Body of pancreas (tissue), 4 donors: Measurements from ENCODE around the gene TANC1. TPM values are rescaled to one million over a fixed set of nuclear protein-coding genes. Genes with fewer than 3 reads are reported as not detected.

Source experiments
- ATAC-seq: fragments of 150-250 bp; one replicate; pipeline ENCODE4 v1.9.1; 2016
- DNase-seq, 4 donors: peaks; one replicate each; pipeline ENCODE4 v3.0.0-alpha.2; 2019
- H3K27ac ChIP-seq, 4 donors: fragments of 200-600 bp; sonication (generic); 1 replicate in 3 of 4; 2 replicates in 1 of 4; pipeline versions ENCODE4 v1.5.1 to v1.6.1; 2016 to 2019; ENCODE audit warnings: mild to moderate bottlenecking in 1 of 4, mixed read lengths in 1 of 4, moderate library complexity in 1 of 4
- H3K27me3 ChIP-seq, 2 donors: fragments of 200-600 bp; sonication (generic); one replicate each; pipeline ENCODE4 v1.6.0; 2016; ENCODE audit warnings: mild to moderate bottlenecking in 1 of 2
- H3K36me3 ChIP-seq, 2 donors: fragments of 200-600 bp; sonication (generic); replicated peaks in 1 of 2; 2 replicates each; pipeline ENCODE4 v1.5.1; 2016; ENCODE audit warnings: low read depth in 2 of 2; ENCODE audit not compliant: insufficient read depth in 1 of 2
- H3K4me1 ChIP-seq: fragments of 200-600 bp; sonication (generic); one replicate; pipeline ENCODE4 v1.6.0; 2016
- H3K4me3 ChIP-seq, 2 donors: fragments of 200-600 bp; sonication (generic); 1 replicate in 1 of 2; 2 replicates in 1 of 2; pipeline ENCODE4 v1.5.1; 2016 to 2019
- H3K9me3 ChIP-seq, 3 donors: fragments of 200-600 bp; sonication (generic); 1 replicate in 2 of 3; 2 replicates in 1 of 3; pipeline ENCODE4 v1.5.1; 2016
- POLR2A ChIP-seq, 3 donors: fragments of 450-650 bp; IDR thresholded peaks; one replicate each; pipeline ENCODE4 v1.6.1; 2016; ENCODE audit warnings: antibody characterized with exemption in 3 of 3, mild to moderate bottlenecking in 2 of 3
- WGBS, 2 donors: methylation state at CpG; one replicate each; pipeline ENCODE4 v1.1.5; 2017; 5-methylcytosine and 5-hydroxymethylcytosine counted together
- intact Hi-C: fragments of 100-400 bp; cut with DNase I; formaldehyde crosslinking; loops from one replicate; pipeline ENCODE4 v1.15.1; 2023
- total RNA-seq, 2 donors: library from RNA; depleted of rRNA; stranded (reverse); fragments of >200 nt; gene quantifications; one replicate each; pipeline ENCODE4 v1.1.0, GENCODE V29; 2016
- TF ChIP-seq, protein P1 (sequence below), 7 experiments: fragments of 450-650 bp in 4 of 7; fragments of 200-600 bp in 3 of 7; sonication (generic) in 3 of 7; IDR thresholded peaks; one replicate each; pipeline ENCODE4 v1.5.1; 2016 to 2019; ENCODE audit warnings: antibody characterized with exemption in 7 of 7

TANC1 gene
- total RNA-seq, 2 donors from 2014 or later: 23.1 to 23.3 TPM

DNA sequence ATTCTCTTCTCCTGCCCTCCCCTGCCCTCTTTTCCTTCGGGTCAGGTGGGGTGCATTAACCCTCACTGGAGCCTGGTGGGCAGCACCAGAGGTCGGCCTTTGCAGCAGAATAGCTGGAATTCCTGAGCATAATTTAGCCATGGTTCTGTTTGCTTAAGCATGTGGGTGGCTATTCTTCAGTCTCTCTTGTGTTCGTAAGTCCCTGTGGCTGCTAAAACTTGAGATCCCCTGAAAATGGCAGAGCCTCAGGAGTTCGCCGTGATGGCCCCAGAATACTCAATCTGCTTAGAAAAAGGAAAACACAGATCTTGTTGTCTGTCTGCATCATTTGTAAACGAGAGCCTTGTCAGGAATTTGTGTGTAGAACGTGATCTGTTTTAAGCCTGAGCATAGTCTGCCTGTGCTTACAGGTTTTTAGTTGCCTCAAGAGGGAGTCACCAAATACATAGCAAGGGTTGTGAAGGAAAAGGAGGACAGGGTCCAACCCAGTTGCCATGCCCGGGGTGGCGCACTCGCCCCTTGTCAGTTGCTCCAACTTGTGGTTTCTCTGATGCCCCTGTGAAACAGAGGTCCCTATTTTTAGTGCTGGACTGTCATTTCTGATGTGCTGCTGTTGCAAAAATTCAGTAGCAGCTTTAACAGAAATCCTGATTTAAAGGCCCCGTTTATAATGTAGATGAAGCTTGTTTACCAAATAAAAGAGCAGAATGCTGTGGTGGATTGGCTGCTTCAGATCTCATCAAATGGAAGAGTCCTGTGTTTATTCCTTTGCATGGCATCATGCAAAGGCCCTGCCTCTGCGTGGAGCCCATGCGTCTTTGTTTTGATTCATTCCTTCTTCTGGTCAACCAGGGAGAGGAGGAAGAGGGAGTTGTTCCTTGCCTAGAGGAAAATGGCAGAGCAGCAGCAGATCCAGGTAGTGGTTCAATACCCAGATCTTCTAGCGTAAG, 243.3 kb downstream of the TANC1 start:
- no peaks in the 10 kb centered on the region for H3K9me3 ChIP-seq
- intact Hi-C loops: no loop called here
- H3K4me3 ChIP-seq: no peak overlapping the region
- 74 to 85% methylated on average over 14 of the region's 14 CpGs for WGBS, 2 donors
- peaks cover 0 to 1% of the 10 kb centered on the region in 2 donors for H3K36me3 ChIP-seq
- H3K27me3 ChIP-seq: no peaks in the 10 kb centered on the region
- H3K27ac ChIP-seq: no peak overlapping the region
- DNase-seq (no peak), ATAC-seq (no peak)
- TF ChIP-seq POLR2A (IDR thresholded peaks at IDR 0.05): no peak
- TF ChIP-seq, protein P1, sequence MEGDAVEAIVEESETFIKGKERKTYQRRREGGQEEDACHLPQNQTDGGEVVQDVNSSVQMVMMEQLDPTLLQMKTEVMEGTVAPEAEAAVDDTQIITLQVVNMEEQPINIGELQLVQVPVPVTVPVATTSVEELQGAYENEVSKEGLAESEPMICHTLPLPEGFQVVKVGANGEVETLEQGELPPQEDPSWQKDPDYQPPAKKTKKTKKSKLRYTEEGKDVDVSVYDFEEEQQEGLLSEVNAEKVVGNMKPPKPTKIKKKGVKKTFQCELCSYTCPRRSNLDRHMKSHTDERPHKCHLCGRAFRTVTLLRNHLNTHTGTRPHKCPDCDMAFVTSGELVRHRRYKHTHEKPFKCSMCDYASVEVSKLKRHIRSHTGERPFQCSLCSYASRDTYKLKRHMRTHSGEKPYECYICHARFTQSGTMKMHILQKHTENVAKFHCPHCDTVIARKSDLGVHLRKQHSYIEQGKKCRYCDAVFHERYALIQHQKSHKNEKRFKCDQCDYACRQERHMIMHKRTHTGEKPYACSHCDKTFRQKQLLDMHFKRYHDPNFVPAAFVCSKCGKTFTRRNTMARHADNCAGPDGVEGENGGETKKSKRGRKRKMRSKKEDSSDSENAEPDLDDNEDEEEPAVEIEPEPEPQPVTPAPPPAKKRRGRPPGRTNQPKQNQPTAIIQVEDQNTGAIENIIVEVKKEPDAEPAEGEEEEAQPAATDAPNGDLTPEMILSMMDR (IDR thresholded peaks at IDR 0.05): no peak
- H3K4me1 ChIP-seq: no peaks in the 10 kb centered on the region

DNA sequence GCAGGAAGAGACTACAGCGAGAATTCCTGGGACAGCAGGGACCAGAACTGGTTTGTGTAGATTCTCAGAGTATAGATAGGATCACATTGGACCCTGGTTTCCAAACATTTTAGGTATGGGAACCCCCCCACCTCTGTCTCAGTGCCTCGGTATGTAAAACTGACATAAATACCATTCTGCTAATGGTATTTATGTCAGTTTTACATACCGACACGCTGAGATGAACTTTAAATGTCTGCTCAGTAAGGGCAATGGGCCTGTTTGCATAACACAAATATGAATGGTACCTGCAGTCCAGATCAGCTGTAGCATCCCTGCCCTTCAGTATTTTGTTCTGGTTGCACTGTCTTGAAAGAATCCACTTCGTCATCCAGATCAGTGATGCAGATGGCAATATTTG, 244.9 kb downstream of the TANC1 start:
- 93 to 97% methylated on average over 5 of the region's 5 CpGs for WGBS, 2 donors
- no peak for DNase-seq
- intact Hi-C loops: no loop called here

DNA sequence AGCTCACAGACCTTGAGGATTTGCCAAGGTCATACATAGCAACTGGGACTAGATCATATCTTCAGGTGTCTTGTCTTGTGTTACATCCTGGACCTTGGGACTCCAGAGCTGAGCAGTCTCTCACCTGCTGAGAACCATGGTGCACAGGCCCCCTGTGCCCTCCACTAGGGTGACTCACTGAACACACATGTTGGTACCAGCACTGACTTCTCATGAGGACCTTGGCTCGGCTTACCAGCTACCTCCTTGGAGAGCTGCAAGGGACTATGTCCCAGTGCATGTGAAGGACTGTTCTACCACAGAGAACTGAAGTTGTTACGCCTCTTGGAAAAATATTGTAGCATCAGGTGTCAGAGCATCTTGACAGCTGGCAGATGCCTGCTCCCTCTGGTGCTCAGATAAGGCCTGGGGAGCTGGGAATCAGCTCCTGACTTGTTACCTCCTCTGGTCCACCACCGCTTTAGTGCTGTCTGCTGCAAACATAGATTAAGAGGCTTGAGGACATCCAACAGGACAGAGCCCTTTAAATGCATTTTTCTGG, 246.0 kb downstream of the TANC1 start:
- Histone ChIP-seq H3K4me1 (no peaks in the 10 kb centered on the region), H3K36me3 (peaks cover 3 to 8% of the 10 kb centered on the region in 2 donors), H3K9me3 (no peaks in the 10 kb centered on the region), H3K27ac (no peak overlapping the region), H3K4me3 (no peak overlapping the region), H3K27me3 (no peaks in the 10 kb centered on the region)
- TF ChIP-seq POLR2A (IDR thresholded peaks at IDR 0.05): no peak
- TF ChIP-seq, protein P1 (IDR thresholded peaks at IDR 0.05): no peak
- 87 to 100% methylated on average over 3 of the region's 3 CpGs for WGBS, 2 donors
- DNase-seq (no peak), ATAC-seq (no peak)
- intact Hi-C loops: no loop called here

More for the DNA sequence above, 244.9 kb downstream of the TANC1 start:
- ATAC-seq: no peak
- no peaks in the 10 kb centered on the region for H3K9me3 ChIP-seq
- TF ChIP-seq POLR2A (IDR thresholded peaks at IDR 0.05): no peak
- TF ChIP-seq, protein P1 (IDR thresholded peaks at IDR 0.05): no peak
- no peaks in the 10 kb centered on the region for H3K27me3 ChIP-seq
- peaks cover 2 to 6% of the 10 kb centered on the region in 2 donors for H3K36me3 ChIP-seq
- H3K4me1 ChIP-seq: no peaks in the 10 kb centered on the region
- H3K4me3 ChIP-seq: no peak overlapping the region
- H3K27ac ChIP-seq: no peak overlapping the region

DNA sequence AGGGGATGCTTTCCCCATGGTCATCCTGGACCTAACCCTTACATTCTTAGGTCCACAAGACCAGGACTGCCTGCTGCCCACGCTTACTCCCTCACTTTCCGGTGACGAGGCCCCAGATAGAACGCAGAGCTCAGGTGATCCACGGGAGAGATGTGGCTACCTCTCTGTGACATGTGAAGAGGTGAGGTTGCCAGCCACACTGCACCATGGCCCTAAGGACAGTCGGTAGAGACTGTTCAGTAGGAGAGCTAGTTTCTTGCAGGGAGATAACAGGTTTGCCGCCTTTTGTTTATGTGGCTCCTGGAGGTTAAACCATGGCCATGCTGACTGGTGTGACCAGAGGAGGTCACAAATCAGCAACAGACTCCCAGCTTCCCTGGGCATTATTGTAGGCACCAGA, 246.7 kb downstream of the TANC1 start:
- H3K4me3 ChIP-seq: no peak overlapping the region
- H3K4me1 ChIP-seq: no peaks in the 10 kb centered on the region
- ATAC-seq (no peak), DNase-seq (no peak)
- H3K27ac ChIP-seq: no peak overlapping the region
- no peaks in the 10 kb centered on the region for H3K27me3 ChIP-seq
- H3K9me3 ChIP-seq: no peaks in the 10 kb centered on the region
- intact Hi-C loops: no loop called here
- no peak for TF ChIP-seq POLR2A (IDR thresholded peaks at IDR 0.05)
- TF ChIP-seq, protein P1 (IDR thresholded peaks at IDR 0.05): no peak
- 93 to 97% methylated on average over 7 of the region's 7 CpGs for WGBS, 2 donors
- H3K36me3 ChIP-seq: peaks cover 7 to 12% of the 10 kb centered on the region in 2 donors
